HCT116 (cell line): ENCODE data around the gene APIP. TPM values are rescaled to one million over a fixed set of nuclear protein-coding genes. Genes with fewer than 3 reads are reported as not detected.

Source experiments
- ATAC-seq: fragments of 200-7000 bp; cut with Tn5 transposase; 2 replicates; pipeline ENCODE4 v1.9.1; 2020; ENCODE audit warnings: mild to moderate bottlenecking, moderate library complexity
- BruUV-seq: library from RNA; stranded (reverse); fragments of 400-500 nt; replicated peaks from 2 replicates; lab custom pipeline; 2021; lab: Mats Ljungman, UMichigan
- CTCF ChIA-PET: fragments of 300-600 bp; sonication (Branson Sonifier 250); formaldehyde crosslinking; loops from one replicate; lab custom pipeline; 2021; ENCODE audit warnings: antibody characterized with exemption; lab: Charles Lee
- POLR2A ChIA-PET: fragments of 300-600, 350-600 bp; sonication (Branson Sonifier 250); formaldehyde crosslinking; loops from one replicate; lab custom pipeline; 2021; ENCODE audit warnings: antibody characterized with exemption; lab: Charles Lee
- RAD21 ChIA-PET, 2 experiments: fragments of 300-600 bp; sonication (Branson Sonifier 250); formaldehyde crosslinking; loops; one replicate each; lab custom pipeline; 2023; ENCODE audit warnings: low total read pairs in 2 of 2; ENCODE audit not compliant: uncharacterized antibody in 2 of 2, unreplicated experiment in 2 of 2, low non-redundant PET in 1 of 2; lab: Charles Lee
- DNase-seq: peaks from one replicate; pipeline ENCODE4 v3.0.0-alpha.2; 2010; ENCODE audit warnings: low read depth, low spot score
- H2AFZ ChIP-seq: fragments of 200-600 bp; shearing (Covaris generic), sonication (generic); 2 replicates; pipeline ENCODE4 v1.6.1; 2017; ENCODE audit warnings: low read depth, mixed run types, mixed read lengths, antibody characterized with exemption, low read length; ENCODE audit not compliant: poor library complexity, severe bottlenecking
- H3K27ac ChIP-seq: 2 replicates; pipeline ENCODE4 v1.5.1; 2012; ENCODE audit warnings: low read depth, low read length
- H3K27me3 ChIP-seq: fragments of 200-600 bp; sonication (generic); 2 replicates; pipeline ENCODE4 v1.6.1; 2016; ENCODE audit warnings: mixed run types, low read length, mixed read lengths; ENCODE audit not compliant: insufficient read depth
- H3K36me3 ChIP-seq, 2 experiments: fragments of 200-500 bp in 1 of 2; fragments of 200-600 bp in 1 of 2; sonication (Bioruptor generic) in 1 of 2; sonication (generic) in 1 of 2; 2 replicates each; pipeline versions ENCODE4 v1.5.1 to v1.6.1; 2014 to 2016; ENCODE audit warnings: low read length in 2 of 2, inconsistent platforms in 1 of 2, mixed read lengths in 1 of 2, mixed run types in 1 of 2; ENCODE audit not compliant: insufficient read depth in 2 of 2, control insufficient read depth in 1 of 2
- H3K4me1 ChIP-seq, 2 experiments: fragments of 200-600 bp in 1 of 2; sonication (generic) in 1 of 2; 2 replicates each; pipeline versions ENCODE4 v1.5.1 to v1.6.1; 2012 to 2017; ENCODE audit warnings: low read length in 2 of 2, inconsistent platforms in 1 of 2, mild to moderate bottlenecking in 1 of 2, mixed read lengths in 1 of 2, mixed run types in 1 of 2, moderate library complexity in 1 of 2; ENCODE audit not compliant: insufficient read depth in 2 of 2, control insufficient read depth in 1 of 2
- H3K4me2 ChIP-seq: fragments of 200-600 bp; sonication (generic); 2 replicates; pipeline ENCODE4 v1.6.1; 2017; ENCODE audit warnings: mixed run types, low read length, mixed read lengths
- H3K4me3 ChIP-seq, 2 experiments: fragments of 200-600 bp in 1 of 2; sonication (generic) in 1 of 2; replicated peaks in 1 of 2; 2 replicates each; pipeline ENCODE4 v1.5.1; 2011 to 2016; ENCODE audit warnings: low read length in 2 of 2, control low read depth in 1 of 2, low read depth in 1 of 2, mild to moderate bottlenecking in 1 of 2, mixed read lengths in 1 of 2, mixed run types in 1 of 2
- H3K79me2 ChIP-seq: fragments of 200-600 bp; sonication (generic); 2 replicates; pipeline ENCODE4 v1.6.1; 2017; ENCODE audit warnings: mild to moderate bottlenecking, mixed run types, low read length, moderate library complexity, mixed read lengths; ENCODE audit not compliant: insufficient read depth
- H3K9ac ChIP-seq: fragments of 200-600 bp; sonication (generic); 2 replicates; pipeline ENCODE4 v1.6.1; 2016; ENCODE audit warnings: low read length, mixed read lengths
- H3K9me2 ChIP-seq: fragments of 200-600 bp; sonication (generic), shearing (Covaris generic); 2 replicates; pipeline ENCODE4 v1.6.1; 2017; ENCODE audit warnings: mixed run types, mild to moderate bottlenecking, moderate library complexity; ENCODE audit not compliant: insufficient read depth
- H3K9me3 ChIP-seq, 2 experiments: fragments of 200-500 bp in 1 of 2; fragments of 200-600 bp in 1 of 2; sonication (Bioruptor generic) in 1 of 2; sonication (generic) in 1 of 2; 2 replicates each; pipeline ENCODE4 v1.6.1; 2014 to 2017; ENCODE audit warnings: low read length in 2 of 2, mixed read lengths in 2 of 2, inconsistent platforms in 1 of 2, low read depth in 1 of 2, mild to moderate bottlenecking in 1 of 2, mixed run types in 1 of 2, moderate library complexity in 1 of 2; ENCODE audit not compliant: control insufficient read depth in 1 of 2, insufficient read depth in 1 of 2
- H4K20me1 ChIP-seq: fragments of 200-600 bp; sonication (generic), shearing (Covaris generic); 2 replicates; pipeline ENCODE4 v1.6.1; 2017; ENCODE audit warnings: mixed run types, mild to moderate bottlenecking, moderate library complexity; ENCODE audit not compliant: insufficient read depth
- CBX3 ChIP-seq: IDR thresholded peaks from 2 replicates; pipeline ENCODE4 v1.6.1; 2012; ENCODE audit warnings: low read depth
- CEBPB ChIP-seq: IDR thresholded peaks from 2 replicates; pipeline ENCODE4 v1.6.1; 2012; ENCODE audit warnings: low read depth
- EGR1 ChIP-seq: IDR thresholded peaks from 2 replicates; pipeline ENCODE4 v1.6.1; 2012; ENCODE audit warnings: low read depth
- ELF1 ChIP-seq: IDR thresholded peaks from 2 replicates; pipeline ENCODE4 v1.6.1; 2012; ENCODE audit warnings: low read depth, borderline replicate concordance
- EZH2 ChIP-seq: fragments of 200-600 bp; sonication (generic); IDR thresholded peaks from 2 replicates; pipeline ENCODE4 v1.6.1; 2017; ENCODE audit warnings: antibody characterized with exemption, mixed run types
- FOSL1 ChIP-seq: IDR thresholded peaks from 2 replicates; pipeline ENCODE4 v1.6.1; 2012; ENCODE audit warnings: low read depth
- JUND ChIP-seq: IDR thresholded peaks from 2 replicates; pipeline ENCODE4 v1.6.1; 2012
- POLR2A ChIP-seq: IDR thresholded peaks from 2 replicates; pipeline ENCODE4 v1.7.0; 2011; ENCODE audit warnings: borderline replicate concordance; ENCODE audit not compliant: insufficient read depth, insufficient read length; ENCODE audit errors: extremely low read depth
- POLR2AphosphoS5 ChIP-seq: IDR thresholded peaks from 2 replicates; pipeline ENCODE4 v1.6.1; 2011; ENCODE audit warnings: mild to moderate bottlenecking, low read depth, low read length, moderate library complexity
- RAD21 ChIP-seq: IDR thresholded peaks from 2 replicates; pipeline ENCODE4 v1.6.1; 2012; ENCODE audit warnings: low read depth, mild to moderate bottlenecking
- SIN3A ChIP-seq: IDR thresholded peaks from 2 replicates; pipeline ENCODE4 v1.6.1; 2012; ENCODE audit warnings: low read depth
- SRF ChIP-seq: IDR thresholded peaks from 2 replicates; pipeline ENCODE4 v1.6.1; 2012; ENCODE audit warnings: low read depth
- TCF7L2 ChIP-seq: IDR thresholded peaks from 2 replicates; pipeline ENCODE4 v1.7.0; 2011; ENCODE audit warnings: borderline replicate concordance, inconsistent platforms; ENCODE audit not compliant: insufficient read depth, insufficient read length; ENCODE audit errors: extremely low read depth
- ZFX ChIP-seq: fragments of 450-650 bp; IDR thresholded peaks from 2 replicates; pipeline ENCODE4 v1.6.1; 2017
- ZNF274 ChIP-seq: fragments of 200-500 bp; sonication (Bioruptor generic); IDR thresholded peaks from 2 replicates; pipeline ENCODE4 v1.6.1; 2014; ENCODE audit warnings: mild to moderate bottlenecking, low read depth, low read length, inconsistent platforms
- intact Hi-C: fragments of 100-400 bp; cut with micrococcal nuclease; formaldehyde crosslinking; loops from 2 replicates; pipeline ENCODE4 v1.10.0; 2022
- total RNA-seq: library from RNA; stranded (reverse); gene quantifications from one replicate; pipeline ENCODE4 v1.2.1, GENCODE V29; 2021; ENCODE audit not compliant: unreplicated experiment
- TF ChIP-seq, protein P1 (sequence below): IDR thresholded peaks from 2 replicates; pipeline ENCODE4 v1.6.1; 2012
- TF ChIP-seq, protein P2 (sequence below): IDR thresholded peaks from 2 replicates; pipeline ENCODE4 v1.6.1; 2011; ENCODE audit warnings: mild to moderate bottlenecking, low read length, moderate library complexity; ENCODE audit not compliant: insufficient replicate concordance; ENCODE audit errors: extremely low read depth
- TF ChIP-seq, protein P3 (sequence below), 3 experiments: fragments of 200-600 bp in 1 of 3; sonication (generic) in 1 of 3; IDR thresholded peaks in 2 of 3; conservative IDR thresholded peaks in 1 of 3; 2 replicates each; pipeline ENCODE4 v1.5.1; 2012 to 2017; ENCODE audit warnings: low read depth in 2 of 3, low read length in 2 of 3, antibody characterized with exemption in 1 of 3, borderline replicate concordance in 1 of 3, control low read depth in 1 of 3, mild to moderate bottlenecking in 1 of 3, mixed read lengths in 1 of 3, mixed run types in 1 of 3, moderate library complexity in 1 of 3; ENCODE audit not compliant: insufficient read depth in 1 of 3
- TF ChIP-seq, protein P4 (sequence below): IDR thresholded peaks from 2 replicates; pipeline ENCODE4 v1.6.1; 2012
- TF ChIP-seq, protein P5 (sequence below): IDR thresholded peaks from 2 replicates; pipeline ENCODE4 v1.6.1; 2012; ENCODE audit warnings: low read depth

The APIP gene
- total RNA-seq, 1 experiment from 2014 or later: 41.2 TPM

DNA sequence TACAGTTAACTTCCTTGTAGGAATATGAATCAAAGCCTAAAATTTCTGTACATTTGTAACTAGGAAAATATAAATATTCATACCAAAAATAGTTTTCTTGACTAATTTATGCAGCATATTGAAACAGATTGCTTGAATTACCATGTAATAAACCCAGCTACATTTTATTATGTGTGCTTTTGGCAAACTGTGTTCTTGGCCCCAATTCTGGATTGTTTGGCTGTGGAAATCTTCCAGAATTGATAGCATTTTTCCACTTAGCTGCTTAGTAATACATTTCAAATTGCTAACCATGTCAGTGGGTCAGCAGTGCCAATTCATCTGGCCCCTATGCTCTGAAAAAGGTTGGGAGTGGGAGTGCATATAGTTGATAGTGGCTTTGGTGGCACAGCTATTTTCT, 32.5 kb upstream of the APIP start:
- peaks cover 5% of the 10 kb centered on the region; the same call in 1 of the 2 replicates for H3K79me2 ChIP-seq
- no peak overlapping the region for H3K9ac ChIP-seq
- ATAC-seq (no peak), DNase-seq (no peak)
- H3K9me2 ChIP-seq: no peaks in the 10 kb centered on the region
- no peaks in the 10 kb centered on the region for H3K36me3 ChIP-seq
- H3K4me3 ChIP-seq: no peak overlapping the region
- H3K4me2 ChIP-seq: no peak overlapping the region
- H2AFZ ChIP-seq: no peak overlapping the region
- intact Hi-C loops: no loop called here
- ChIA-PET CTCF (interaction anchor here (0.6 kb wide), 1 partner anchor 50 kb away, joined by 3 read pairs; no protein-coding TSS in a partner anchor), RAD21 (no interaction called here), POLR2A (no interaction called here)
- TF ChIP-seq TCF7L2 (no peak), ZNF274 (no peak), SIN3A (no peak), ZFX (no peak), POLR2A (no peak), EGR1 (no peak), RAD21 (no peak), CBX3 (no peak), SRF (no peak), EZH2 (no peak), JUND (no peak), FOSL1 (no peak), POLR2AphosphoS5 (no peak), CEBPB (no peak), ELF1 (no peak)
- TF ChIP-seq, protein P1, sequence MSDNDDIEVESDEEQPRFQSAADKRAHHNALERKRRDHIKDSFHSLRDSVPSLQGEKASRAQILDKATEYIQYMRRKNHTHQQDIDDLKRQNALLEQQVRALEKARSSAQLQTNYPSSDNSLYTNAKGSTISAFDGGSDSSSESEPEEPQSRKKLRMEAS: no peak
- TF ChIP-seq, protein P2, sequence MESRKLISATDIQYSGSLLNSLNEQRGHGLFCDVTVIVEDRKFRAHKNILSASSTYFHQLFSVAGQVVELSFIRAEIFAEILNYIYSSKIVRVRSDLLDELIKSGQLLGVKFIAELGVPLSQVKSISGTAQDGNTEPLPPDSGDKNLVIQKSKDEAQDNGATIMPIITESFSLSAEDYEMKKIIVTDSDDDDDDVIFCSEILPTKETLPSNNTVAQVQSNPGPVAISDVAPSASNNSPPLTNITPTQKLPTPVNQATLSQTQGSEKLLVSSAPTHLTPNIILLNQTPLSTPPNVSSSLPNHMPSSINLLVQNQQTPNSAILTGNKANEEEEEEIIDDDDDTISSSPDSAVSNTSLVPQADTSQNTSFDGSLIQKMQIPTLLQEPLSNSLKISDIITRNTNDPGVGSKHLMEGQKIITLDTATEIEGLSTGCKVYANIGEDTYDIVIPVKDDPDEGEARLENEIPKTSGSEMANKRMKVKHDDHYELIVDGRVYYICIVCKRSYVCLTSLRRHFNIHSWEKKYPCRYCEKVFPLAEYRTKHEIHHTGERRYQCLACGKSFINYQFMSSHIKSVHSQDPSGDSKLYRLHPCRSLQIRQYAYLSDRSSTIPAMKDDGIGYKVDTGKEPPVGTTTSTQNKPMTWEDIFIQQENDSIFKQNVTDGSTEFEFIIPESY: no peak
- TF ChIP-seq, protein P3, sequence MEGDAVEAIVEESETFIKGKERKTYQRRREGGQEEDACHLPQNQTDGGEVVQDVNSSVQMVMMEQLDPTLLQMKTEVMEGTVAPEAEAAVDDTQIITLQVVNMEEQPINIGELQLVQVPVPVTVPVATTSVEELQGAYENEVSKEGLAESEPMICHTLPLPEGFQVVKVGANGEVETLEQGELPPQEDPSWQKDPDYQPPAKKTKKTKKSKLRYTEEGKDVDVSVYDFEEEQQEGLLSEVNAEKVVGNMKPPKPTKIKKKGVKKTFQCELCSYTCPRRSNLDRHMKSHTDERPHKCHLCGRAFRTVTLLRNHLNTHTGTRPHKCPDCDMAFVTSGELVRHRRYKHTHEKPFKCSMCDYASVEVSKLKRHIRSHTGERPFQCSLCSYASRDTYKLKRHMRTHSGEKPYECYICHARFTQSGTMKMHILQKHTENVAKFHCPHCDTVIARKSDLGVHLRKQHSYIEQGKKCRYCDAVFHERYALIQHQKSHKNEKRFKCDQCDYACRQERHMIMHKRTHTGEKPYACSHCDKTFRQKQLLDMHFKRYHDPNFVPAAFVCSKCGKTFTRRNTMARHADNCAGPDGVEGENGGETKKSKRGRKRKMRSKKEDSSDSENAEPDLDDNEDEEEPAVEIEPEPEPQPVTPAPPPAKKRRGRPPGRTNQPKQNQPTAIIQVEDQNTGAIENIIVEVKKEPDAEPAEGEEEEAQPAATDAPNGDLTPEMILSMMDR (IDR thresholded peaks at IDR 0.05 in 2 of 3, conservative IDR thresholded peaks at IDR 0.05 in 1 of 3; ENCODE audit: borderline replicate concordance in 1 of 3, insufficient read depth in 1 of 3, low read depth in 2 of 3, low read length in 2 of 3): no peak
- TF ChIP-seq, protein P4, sequence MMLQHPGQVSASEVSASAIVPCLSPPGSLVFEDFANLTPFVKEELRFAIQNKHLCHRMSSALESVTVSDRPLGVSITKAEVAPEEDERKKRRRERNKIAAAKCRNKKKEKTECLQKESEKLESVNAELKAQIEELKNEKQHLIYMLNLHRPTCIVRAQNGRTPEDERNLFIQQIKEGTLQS: no peak
- TF ChIP-seq, protein P5, sequence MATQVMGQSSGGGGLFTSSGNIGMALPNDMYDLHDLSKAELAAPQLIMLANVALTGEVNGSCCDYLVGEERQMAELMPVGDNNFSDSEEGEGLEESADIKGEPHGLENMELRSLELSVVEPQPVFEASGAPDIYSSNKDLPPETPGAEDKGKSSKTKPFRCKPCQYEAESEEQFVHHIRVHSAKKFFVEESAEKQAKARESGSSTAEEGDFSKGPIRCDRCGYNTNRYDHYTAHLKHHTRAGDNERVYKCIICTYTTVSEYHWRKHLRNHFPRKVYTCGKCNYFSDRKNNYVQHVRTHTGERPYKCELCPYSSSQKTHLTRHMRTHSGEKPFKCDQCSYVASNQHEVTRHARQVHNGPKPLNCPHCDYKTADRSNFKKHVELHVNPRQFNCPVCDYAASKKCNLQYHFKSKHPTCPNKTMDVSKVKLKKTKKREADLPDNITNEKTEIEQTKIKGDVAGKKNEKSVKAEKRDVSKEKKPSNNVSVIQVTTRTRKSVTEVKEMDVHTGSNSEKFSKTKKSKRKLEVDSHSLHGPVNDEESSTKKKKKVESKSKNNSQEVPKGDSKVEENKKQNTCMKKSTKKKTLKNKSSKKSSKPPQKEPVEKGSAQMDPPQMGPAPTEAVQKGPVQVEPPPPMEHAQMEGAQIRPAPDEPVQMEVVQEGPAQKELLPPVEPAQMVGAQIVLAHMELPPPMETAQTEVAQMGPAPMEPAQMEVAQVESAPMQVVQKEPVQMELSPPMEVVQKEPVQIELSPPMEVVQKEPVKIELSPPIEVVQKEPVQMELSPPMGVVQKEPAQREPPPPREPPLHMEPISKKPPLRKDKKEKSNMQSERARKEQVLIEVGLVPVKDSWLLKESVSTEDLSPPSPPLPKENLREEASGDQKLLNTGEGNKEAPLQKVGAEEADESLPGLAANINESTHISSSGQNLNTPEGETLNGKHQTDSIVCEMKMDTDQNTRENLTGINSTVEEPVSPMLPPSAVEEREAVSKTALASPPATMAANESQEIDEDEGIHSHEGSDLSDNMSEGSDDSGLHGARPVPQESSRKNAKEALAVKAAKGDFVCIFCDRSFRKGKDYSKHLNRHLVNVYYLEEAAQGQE: no peak
- H3K4me1 ChIP-seq: no peaks in the 10 kb centered on the region
- no peaks in the 10 kb centered on the region for H3K9me3 ChIP-seq
- H3K27me3 ChIP-seq: no peaks in the 10 kb centered on the region
- H3K27ac ChIP-seq: no peak overlapping the region
- no TSS peak for BruUV-seq
- no peaks in the 10 kb centered on the region for H4K20me1 ChIP-seq
